NCI-H2107 treated with DMSO at 0.1 percent for 48 hours (cell line): ENCODE data around the gene ANKRD31.
"Not testable (repeated sequence)": the region's sequence is repeated elsewhere in the genome, so short reads cannot be mapped to it uniquely, and the experiment has no call there.

ENCODE experiments used
- DNase-seq: peaks from one replicate; lab custom pipeline; 2025; ENCODE audit not compliant: unreplicated experiment; lab: John Stamatoyannopoulos, UW

ANKRD31 gene

GRCh38 chr5:75142566-75143136 is 94.0 kb downstream of the ANKRD31 start:
- no peak for DNase-seq

GRCh38 chr5:75140277-75140676 is 96.4 kb downstream of the ANKRD31 start:
- no peak for DNase-seq

- DNase-seq: no peak
Observed at GRCh38 chr5:75138689-75139088, 98.0 kb downstream of the ANKRD31 start.

GRCh38 chr5:75130818-75131349 is 105.8 kb downstream of the ANKRD31 start:
- DNase-seq: no peak

GRCh38 chr5:75116856-75117255 is 119.8 kb downstream of the ANKRD31 start:
- DNase-seq: no peak

GRCh38 chr5:75114311-75114710 is 122.4 kb downstream of the ANKRD31 start:
- not testable (repeated sequence) for DNase-seq

GRCh38 chr5:75113354-75114113 is 123.1 kb downstream of the ANKRD31 start:
- no peak for DNase-seq

GRCh38 chr5:75108931-75109596 is 127.6 kb downstream of the ANKRD31 start:
- DNase-seq: no peak

- no peak for DNase-seq
Observed at GRCh38 chr5:75108515-75108914, 128.2 kb downstream of the ANKRD31 start.

- DNase-seq: not testable (repeated sequence)
Observed at GRCh38 chr5:75095956-75096355, 140.7 kb downstream of the ANKRD31 start.

- no peak for DNase-seq
Observed at GRCh38 chr5:75091597-75091996, 145.1 kb downstream of the ANKRD31 start.

GRCh38 chr5:75089662-75090061 is 147.0 kb downstream of the ANKRD31 start:
- DNase-seq: no peak

GRCh38 chr5:75089137-75089536 is 147.5 kb downstream of the ANKRD31 start:
- no peak for DNase-seq

- no peak for DNase-seq
Observed at GRCh38 chr5:75088648-75089047, 148.0 kb downstream of the ANKRD31 start.

- DNase-seq: no peak
Observed at GRCh38 chr5:75081510-75081909, 155.2 kb downstream of the ANKRD31 start.

- DNase-seq: not testable (repeated sequence)
Observed at GRCh38 chr5:75079346-75079745, 157.3 kb downstream of the ANKRD31 start.

- no peak for DNase-seq
Observed at GRCh38 chr5:75078027-75078426, 158.7 kb downstream of the ANKRD31 start.

- DNase-seq: no peak
Observed at GRCh38 chr5:75072061-75072460, 164.6 kb downstream of the ANKRD31 start.

- DNase-seq: no peak
Observed at GRCh38 chr5:75071100-75071499, 165.6 kb downstream of the ANKRD31 start.

GRCh38 chr5:75067434-75067833 is 169.2 kb downstream of the ANKRD31 start:
- DNase-seq: no peak

GRCh38 chr5:75062925-75063531 is 173.7 kb downstream of the ANKRD31 start:
- DNase-seq: no peak
